Measurements from ENCODE around the gene PRR13. TPM values are rescaled to one million over a fixed set of nuclear protein-coding genes. Genes with fewer than 3 reads are reported as not detected.
"Not testable (repeated sequence)": the region's sequence is repeated elsewhere in the genome, so short reads cannot be mapped to it uniquely, and the experiment has no call there.

The PRR13 gene
- total and polyA plus RNA-seq, 9 donors = 15.8 to 59.1 (median 46.2) TPM

DNA sequence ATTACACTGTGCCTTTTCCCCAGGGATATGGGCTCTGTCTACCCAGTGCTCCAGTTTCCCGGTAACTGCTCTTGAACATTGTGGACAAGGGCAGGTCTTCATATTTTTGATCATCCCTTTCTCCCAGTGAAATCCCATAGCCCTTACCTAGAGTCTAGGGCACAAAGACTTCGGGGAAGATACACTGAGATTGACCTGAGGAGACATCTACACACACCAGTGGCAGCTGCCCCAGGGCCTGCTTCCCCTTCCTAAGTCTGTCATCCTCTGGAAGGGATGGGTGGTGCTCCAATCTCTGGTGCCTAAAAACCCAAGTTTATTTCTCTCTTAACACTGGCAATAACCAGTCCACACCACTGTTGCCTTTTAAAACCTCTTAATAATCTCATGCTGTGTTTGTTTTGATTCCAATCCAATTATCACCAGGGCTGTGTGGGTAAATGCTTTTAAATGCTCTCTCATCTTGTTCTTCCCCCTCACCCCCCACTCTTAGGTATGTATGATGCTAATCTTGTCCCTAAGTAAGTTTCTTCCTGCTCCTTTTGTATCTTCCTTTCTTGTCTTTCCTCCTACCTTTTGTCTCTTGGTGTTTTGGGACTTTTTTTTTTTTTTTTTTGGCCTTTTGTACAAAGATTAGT, 25.7 kb upstream of the PRR13 start:
- no CpG with 5 or more reads among the region's 2 CpGs for WGBS (ENCODE audit: insufficient coverage)
- not testable (repeated sequence) for H3K4me3 ChIP-seq (ENCODE audit: low read length); H3K27ac ChIP-seq (ENCODE audit: low read length); H3K27me3 ChIP-seq (ENCODE audit: control insufficient read depth, insufficient read depth, low read length); H3K9me3 ChIP-seq (replicated peaks; ENCODE audit: control insufficient read depth, low read depth, low read length); H3K4me1 ChIP-seq (ENCODE audit: control insufficient read depth, insufficient read depth, low read length); DNase-seq
- peaks cover 29% of the 10 kb centered on the region for H3K36me3 ChIP-seq (ENCODE audit: control insufficient read depth, insufficient read depth, low read length)

DNA sequence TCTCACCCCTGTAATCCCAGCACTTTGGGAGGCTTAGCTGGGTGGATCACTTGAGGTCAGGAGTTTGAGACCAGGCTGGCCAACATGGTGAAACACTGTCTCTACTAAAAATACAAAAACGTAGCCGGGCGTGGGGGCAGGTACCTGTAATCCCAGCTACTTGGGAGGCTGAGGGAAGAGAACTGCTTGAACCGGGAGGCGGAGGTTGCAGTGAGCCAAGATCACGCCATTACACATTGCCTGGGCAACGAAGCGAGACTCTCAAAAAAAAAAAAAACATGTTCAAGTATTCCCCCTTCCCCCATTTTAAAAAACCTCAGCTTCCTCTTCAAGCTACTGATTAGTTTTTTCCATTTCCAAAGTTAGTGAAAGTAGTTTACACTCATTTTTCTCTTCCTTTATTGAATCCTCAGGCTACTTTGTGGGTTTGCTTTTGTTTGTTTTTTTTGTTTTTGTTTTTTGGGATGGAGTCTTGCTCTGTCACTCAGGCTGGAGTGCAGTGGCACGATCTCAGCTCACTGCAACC, 24.2 kb upstream of the PRR13 start:
- peak; percentile 46 for DNase-seq
- H3K9me3 ChIP-seq (replicated peaks; ENCODE audit: control insufficient read depth, low read depth, low read length); H3K4me1 ChIP-seq (ENCODE audit: control insufficient read depth, insufficient read depth, low read length); H3K4me3 ChIP-seq (ENCODE audit: low read length); H3K27me3 ChIP-seq (ENCODE audit: control insufficient read depth, insufficient read depth, low read length); H3K27ac ChIP-seq (ENCODE audit: low read length): not testable (repeated sequence)
- H3K36me3 ChIP-seq (ENCODE audit: control insufficient read depth, insufficient read depth, low read length) = peaks cover 15% of the 10 kb centered on the region
- no CpG with 5 or more reads among the region's 9 CpGs for WGBS (ENCODE audit: insufficient coverage)

DNA sequence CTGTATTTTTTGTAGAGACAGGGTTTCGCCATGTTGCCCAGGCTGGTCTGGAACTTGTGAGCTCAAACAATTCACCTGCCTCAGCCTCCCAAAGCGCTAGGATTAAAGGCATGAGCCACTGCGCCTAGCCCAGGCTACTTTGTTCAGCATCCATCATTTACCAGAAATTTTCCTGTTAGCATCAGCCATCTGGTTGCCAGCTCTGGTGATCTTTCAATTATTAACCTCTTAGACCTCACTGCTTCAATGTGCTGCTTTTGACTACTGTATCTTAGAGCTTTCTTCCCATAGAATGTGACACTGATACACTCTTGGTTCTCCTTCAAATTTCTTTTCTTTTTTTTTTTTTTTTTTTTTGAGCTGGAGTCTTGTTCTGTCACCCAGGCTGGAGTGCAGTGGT, 23.3 kb upstream of the PRR13 start:
- no peaks in the 10 kb centered on the region for H3K9me3 ChIP-seq (replicated peaks; ENCODE audit: control insufficient read depth, low read depth, low read length)
- 83% methylated on average over 3 of the region's 3 CpGs for WGBS (ENCODE audit: insufficient coverage)
- DNase-seq = no peak
- H3K36me3 ChIP-seq (ENCODE audit: control insufficient read depth, insufficient read depth, low read length) = peaks cover 10% of the 10 kb centered on the region
- H3K4me3 ChIP-seq (ENCODE audit: low read length) = no peak overlapping the region
- no peaks in the 10 kb centered on the region for H3K27me3 ChIP-seq (ENCODE audit: control insufficient read depth, insufficient read depth, low read length)
- peaks cover 7% of the 10 kb centered on the region for H3K4me1 ChIP-seq (ENCODE audit: control insufficient read depth, insufficient read depth, low read length)
- H3K27ac ChIP-seq (ENCODE audit: low read length) = no peak overlapping the region

DNA sequence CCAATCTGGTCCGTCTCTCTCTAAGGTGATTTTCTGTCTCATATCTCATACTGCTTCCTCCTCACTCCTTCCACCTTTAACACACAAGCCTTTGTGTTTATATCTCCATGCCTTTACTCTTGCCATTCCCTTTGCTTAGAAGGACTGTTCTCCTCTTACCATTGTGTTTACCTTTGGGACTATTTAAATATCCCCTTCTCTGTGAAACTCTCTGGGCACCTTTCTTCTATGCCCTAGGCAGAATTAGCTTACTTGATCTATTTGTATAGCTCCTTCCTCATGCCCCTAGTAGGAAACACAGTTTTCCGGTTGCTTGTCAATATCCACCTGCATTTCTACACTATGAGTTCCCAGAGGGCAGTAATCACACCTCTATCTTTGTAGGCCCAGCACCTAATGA, 21.8 kb upstream of the PRR13 start:
- no peak overlapping the region for H3K4me3 ChIP-seq (ENCODE audit: low read length)
- no peak for DNase-seq
- H3K27me3 ChIP-seq (ENCODE audit: control insufficient read depth, insufficient read depth, low read length) = no peaks in the 10 kb centered on the region
- H3K9me3 ChIP-seq (replicated peaks; ENCODE audit: control insufficient read depth, low read depth, low read length) = no peaks in the 10 kb centered on the region
- no peak overlapping the region for H3K27ac ChIP-seq (ENCODE audit: low read length)
- peaks cover 5% of the 10 kb centered on the region for H3K36me3 ChIP-seq (ENCODE audit: control insufficient read depth, insufficient read depth, low read length)
- H3K4me1 ChIP-seq (ENCODE audit: control insufficient read depth, insufficient read depth, low read length) = peaks cover 5% of the 10 kb centered on the region
- 78% methylated on average over 2 of the region's 2 CpGs for WGBS (ENCODE audit: insufficient coverage)

DNA sequence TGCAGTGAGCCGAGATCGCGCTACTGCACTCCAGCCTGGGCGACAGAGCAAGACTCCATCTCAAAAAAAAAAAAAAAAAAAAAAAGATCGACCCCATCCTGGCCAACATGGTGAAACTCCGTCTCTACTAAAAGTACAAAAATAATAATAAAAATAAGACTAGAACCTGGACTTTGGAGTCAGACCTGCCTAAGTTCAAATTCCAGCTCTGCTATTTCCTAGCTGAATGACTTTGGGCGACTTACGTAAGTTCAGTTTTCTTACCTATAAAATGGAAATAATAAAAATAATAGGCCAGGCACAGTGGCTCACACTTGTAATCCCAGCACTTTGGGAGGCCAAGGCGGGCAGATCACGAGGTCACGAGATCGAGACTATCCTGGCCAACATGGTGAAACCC, 19.3 kb upstream of the PRR13 start:
- not testable (repeated sequence) for H3K27ac ChIP-seq (ENCODE audit: low read length); DNase-seq; H3K4me1 ChIP-seq (ENCODE audit: control insufficient read depth, insufficient read depth, low read length); H3K36me3 ChIP-seq (ENCODE audit: control insufficient read depth, insufficient read depth, low read length); H3K4me3 ChIP-seq (ENCODE audit: low read length); H3K9me3 ChIP-seq (replicated peaks; ENCODE audit: control insufficient read depth, low read depth, low read length); H3K27me3 ChIP-seq (ENCODE audit: control insufficient read depth, insufficient read depth, low read length)
- no CpG with 5 or more reads among the region's 12 CpGs for WGBS (ENCODE audit: insufficient coverage)

DNA sequence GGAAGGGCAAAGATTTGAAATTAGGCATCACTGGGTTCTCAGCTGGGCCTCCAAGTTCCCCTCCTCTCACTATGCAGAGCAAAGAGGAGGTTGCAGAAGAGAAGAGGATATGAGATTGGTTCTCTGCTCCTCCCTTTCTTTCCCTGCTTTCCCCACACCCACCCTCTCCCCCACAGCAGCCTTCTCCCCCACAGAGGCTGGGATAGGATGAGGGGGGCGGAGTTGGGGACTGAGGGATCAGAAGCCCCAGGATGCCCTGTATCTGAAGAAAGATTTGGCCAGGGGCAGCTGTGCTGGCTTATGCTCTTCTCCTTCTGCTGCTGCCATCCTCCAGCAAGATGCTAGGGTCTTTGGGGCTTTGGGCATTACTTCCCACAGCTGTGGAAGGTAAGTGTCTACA, 17.9 kb upstream of the PRR13 start, which contains the start of gene AMHR2:
AMHR2 (plus strand) TSS at position 259 of the 400 bp plus-strand sequence; CDS start at position 339, 80 bp downstream.
- Histone ChIP-seq H3K4me3 (ENCODE audit: low read length) (no peak within 1 kb of the TSS), H3K4me1 (ENCODE audit: control insufficient read depth, insufficient read depth, low read length) (peaks cover 4% of the 10 kb centered on the region), H3K27ac (ENCODE audit: low read length) (no peak within 1 kb of the TSS), H3K36me3 (ENCODE audit: control insufficient read depth, insufficient read depth, low read length) (no peaks in the 10 kb centered on the region), H3K9me3 (replicated peaks; ENCODE audit: control insufficient read depth, low read depth, low read length) (no peaks in the 10 kb centered on the region), H3K27me3 (ENCODE audit: control insufficient read depth, insufficient read depth, low read length) (no peaks in the 10 kb centered on the region)
- DNase-seq = no peak
- no CpG with 5 or more reads among the region's 1 CpG for WGBS (ENCODE audit: insufficient coverage)

DNA sequence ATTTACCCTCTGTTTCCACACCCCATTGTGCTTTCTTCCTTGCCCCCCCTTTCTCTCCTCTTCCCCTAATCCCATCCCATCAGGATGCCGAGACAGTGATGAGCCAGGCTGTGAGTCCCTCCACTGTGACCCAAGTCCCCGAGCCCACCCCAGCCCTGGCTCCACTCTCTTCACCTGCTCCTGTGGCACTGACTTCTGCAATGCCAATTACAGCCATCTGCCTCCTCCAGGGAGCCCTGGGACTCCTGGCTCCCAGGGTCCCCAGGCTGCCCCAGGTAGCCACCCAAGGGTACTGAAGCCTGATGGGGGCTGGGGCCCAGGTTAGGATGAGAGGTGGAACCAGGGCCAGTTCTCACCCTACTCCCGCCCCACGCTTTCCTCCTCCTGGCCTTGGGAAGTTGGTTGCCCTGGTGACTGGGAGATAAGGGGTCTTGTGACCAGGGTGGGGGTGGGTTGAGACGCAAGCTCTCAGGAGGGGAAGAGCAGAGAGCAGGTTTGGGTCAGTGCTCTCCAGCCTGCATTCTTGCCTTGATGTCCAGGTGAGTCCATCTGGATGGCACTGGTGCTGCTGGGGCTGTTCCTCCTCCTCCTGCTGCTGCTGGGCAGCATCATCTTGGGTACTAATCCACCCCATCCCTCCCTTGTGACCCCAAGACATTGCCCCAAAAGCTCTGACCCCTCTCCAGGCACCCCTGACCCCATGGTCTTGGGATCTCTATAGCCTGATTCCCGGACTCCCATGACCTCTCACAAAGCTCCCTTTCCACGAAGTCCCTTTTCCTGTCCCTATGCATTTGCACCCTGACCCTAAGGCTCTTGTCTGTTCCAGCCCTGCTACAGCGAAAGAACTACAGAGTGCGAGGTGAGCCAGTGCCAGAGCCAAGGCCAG, 16.7 kb upstream of the PRR13 start:
- Histone ChIP-seq H3K27ac (ENCODE audit: low read length) (no peak overlapping the region), H3K9me3 (replicated peaks; ENCODE audit: control insufficient read depth, low read depth, low read length) (no peaks in the 10 kb centered on the region), H3K27me3 (ENCODE audit: control insufficient read depth, insufficient read depth, low read length) (no peaks in the 10 kb centered on the region), H3K4me1 (ENCODE audit: control insufficient read depth, insufficient read depth, low read length) (peaks cover 4% of the 10 kb centered on the region), H3K4me3 (ENCODE audit: low read length) (no peak overlapping the region), H3K36me3 (ENCODE audit: control insufficient read depth, insufficient read depth, low read length) (no peaks in the 10 kb centered on the region)
- no peak for DNase-seq
- WGBS (ENCODE audit: insufficient coverage) = 68% methylated on average over 6 of the region's 9 CpGs

DNA sequence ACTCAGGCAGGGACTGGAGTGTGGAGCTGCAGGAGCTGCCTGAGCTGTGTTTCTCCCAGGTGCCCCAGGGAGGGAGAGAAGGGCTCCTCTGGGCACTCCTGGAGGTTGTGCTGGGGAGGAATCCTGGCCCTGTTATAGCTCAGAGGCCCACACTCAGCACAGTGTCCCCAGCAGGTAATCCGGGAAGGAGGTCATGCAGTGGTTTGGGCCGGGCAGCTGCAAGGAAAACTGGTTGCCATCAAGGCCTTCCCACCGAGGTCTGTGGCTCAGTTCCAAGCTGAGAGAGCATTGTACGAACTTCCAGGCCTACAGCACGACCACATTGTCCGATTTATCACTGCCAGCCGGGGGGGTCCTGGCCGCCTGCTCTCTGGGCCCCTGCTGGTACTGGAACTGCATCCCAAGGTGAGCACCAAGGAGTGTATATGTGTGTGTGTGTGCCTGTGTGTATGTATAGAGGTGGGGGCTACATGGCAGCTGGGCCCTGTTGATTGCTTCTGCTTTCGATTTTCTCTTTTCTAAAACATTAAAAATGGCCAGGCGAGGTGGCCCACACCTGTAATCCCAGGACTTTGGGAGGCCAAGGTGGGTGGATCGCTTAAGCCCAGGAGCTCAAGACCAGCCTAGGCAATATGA, 15.9 kb upstream of the PRR13 start:
- Histone ChIP-seq H3K4me1 (ENCODE audit: control insufficient read depth, insufficient read depth, low read length) (peaks cover 4% of the 10 kb centered on the region), H3K27me3 (ENCODE audit: control insufficient read depth, insufficient read depth, low read length) (no peaks in the 10 kb centered on the region), H3K4me3 (ENCODE audit: low read length) (no peak overlapping the region), H3K36me3 (ENCODE audit: control insufficient read depth, insufficient read depth, low read length) (no peaks in the 10 kb centered on the region), H3K9me3 (replicated peaks; ENCODE audit: control insufficient read depth, low read depth, low read length) (no peaks in the 10 kb centered on the region), H3K27ac (ENCODE audit: low read length) (no peak overlapping the region)
- no peak for DNase-seq
- 62% methylated on average over 11 of the region's 11 CpGs for WGBS (ENCODE audit: insufficient coverage)

DNA sequence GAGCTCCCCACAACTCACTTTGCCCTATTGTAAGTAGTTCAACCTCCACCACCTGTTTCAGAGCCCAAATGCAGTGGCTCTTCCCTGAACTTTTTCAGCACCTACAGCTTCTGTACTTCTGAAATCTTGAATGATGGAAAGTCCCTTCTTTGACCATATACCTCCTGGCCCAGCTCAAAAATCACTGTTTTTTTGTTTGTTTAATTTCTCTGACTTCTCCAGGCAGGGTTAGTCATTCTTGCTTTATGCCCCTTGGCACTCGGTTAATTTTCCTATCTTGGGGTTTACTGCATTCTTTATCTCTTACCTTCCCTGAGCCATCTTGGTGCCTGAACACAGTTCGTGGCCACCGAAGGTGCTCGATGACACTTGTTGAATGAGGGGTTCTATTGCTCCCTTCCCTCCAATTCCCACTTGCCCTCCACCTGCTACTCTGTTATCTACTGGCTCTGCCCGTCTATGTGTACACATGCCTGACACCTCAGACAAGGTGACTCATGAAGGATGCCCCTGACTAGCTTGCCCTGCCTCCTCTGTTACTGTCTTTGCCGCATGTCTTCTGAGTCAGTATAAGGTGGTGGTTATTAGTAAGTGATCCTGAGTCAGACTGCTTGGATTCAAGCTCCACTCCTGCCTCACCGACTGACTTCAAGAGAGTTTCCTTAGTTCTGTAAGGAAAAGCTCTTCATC, 13.5 kb upstream of the PRR13 start:
- H3K27me3 ChIP-seq (ENCODE audit: control insufficient read depth, insufficient read depth, low read length) = no peaks in the 10 kb centered on the region
- 70% methylated on average over 5 of the region's 7 CpGs for WGBS (ENCODE audit: insufficient coverage)
- H3K9me3 ChIP-seq (replicated peaks; ENCODE audit: control insufficient read depth, low read depth, low read length) = no peaks in the 10 kb centered on the region
- H3K4me1 ChIP-seq (ENCODE audit: control insufficient read depth, insufficient read depth, low read length) = no peaks in the 10 kb centered on the region
- no peak for DNase-seq
- H3K27ac ChIP-seq (ENCODE audit: low read length) = no peak overlapping the region
- H3K36me3 ChIP-seq (ENCODE audit: control insufficient read depth, insufficient read depth, low read length) = no peaks in the 10 kb centered on the region
- H3K4me3 ChIP-seq (ENCODE audit: low read length) = no peak overlapping the region
